HG02759 (cell line): ENCODE data around the gene ZNF536.

Experiments used
- ATAC-seq: cut with Tn5 transposase; IDR thresholded peaks from one replicate; pipeline ENCODE4 v1.9.1; 2021; ENCODE audit warnings: mild to moderate bottlenecking, moderate library complexity; ENCODE audit not compliant: unreplicated experiment

Gene ZNF536

DNA sequence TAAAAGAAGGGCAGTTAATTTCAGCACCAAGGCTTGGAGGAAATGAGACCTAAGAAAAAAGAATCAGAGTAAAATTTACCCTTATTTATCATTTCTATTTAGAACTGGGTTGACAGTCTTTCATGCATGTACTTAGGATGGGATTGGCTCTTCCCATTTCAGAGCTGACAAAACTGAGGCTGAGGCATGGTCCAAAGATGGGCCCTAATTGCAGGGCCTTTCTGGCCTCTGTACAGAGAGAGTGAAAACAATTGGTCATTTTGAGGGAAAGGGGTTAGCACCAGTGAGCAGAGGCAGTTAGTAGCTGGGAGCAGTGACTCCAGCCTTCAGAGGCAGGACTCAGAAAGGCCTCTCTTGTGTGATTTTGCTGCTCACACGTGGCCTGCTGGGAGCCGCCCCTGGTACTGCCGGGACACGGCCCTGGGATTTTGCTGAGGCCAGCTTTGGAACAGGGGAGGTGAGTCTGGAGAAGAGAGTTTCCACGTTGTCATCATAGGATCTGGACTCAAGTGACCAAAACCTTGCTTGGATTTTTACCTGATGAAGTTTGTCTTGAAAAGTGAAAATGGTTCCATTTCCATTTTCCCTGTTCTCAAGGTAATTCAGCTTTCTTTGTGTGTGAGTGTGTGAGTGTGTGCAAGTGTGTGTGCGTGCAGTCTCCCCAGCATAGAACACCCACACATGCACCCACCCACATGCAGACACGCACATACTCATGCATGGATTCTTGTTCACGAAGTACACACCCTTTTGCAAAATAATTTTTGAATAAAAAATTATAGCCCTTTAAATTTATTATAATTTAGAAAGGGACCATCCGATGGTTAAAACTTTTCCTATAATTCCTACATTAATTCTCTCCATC lies at the start of gene ZNF536:
Gene ZNF536 (plus strand): TSS at position 425 of the 865 bp plus-strand sequence. CDS start 71,179 bp downstream, outside the sequence.
- ATAC-seq: no peak

DNA sequence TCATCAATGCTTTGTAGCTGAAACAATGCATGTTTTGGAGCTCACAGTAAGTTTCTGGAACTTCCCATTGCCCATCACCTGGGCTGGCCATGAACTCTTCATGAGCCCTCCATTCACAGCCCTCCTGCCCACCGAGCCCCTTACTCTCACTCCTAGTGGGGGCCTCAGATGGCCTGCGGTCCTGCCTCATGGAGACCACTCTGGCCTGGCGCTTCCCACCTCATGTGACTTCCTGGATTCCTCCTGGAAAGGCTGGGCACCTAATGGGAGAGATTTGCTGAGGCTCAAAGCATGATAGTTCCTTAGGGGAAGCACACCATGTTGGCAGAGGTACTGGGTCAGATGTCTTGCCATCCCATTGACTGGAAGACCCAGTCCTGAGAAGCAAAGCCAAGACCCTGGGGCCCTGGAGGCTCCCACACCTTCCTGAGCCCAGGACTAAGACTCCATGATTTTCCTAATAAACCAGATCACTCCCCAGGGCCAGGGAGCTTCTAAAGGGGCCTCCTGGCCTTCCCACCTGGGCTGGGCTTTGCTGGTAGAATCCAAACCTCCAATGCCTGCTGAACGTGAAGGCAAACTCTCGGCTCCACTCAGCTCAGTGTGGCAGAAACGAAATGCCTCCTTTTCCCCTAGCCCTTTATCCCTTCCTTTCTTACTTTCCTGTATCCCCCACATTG lies 49.4 kb upstream of the ZNF536 start:
- no peak for ATAC-seq

- ATAC-seq: no peak
Observed at GRCh38 chr19:30323904-30324303, 48.3 kb upstream of the ZNF536 start.

DNA sequence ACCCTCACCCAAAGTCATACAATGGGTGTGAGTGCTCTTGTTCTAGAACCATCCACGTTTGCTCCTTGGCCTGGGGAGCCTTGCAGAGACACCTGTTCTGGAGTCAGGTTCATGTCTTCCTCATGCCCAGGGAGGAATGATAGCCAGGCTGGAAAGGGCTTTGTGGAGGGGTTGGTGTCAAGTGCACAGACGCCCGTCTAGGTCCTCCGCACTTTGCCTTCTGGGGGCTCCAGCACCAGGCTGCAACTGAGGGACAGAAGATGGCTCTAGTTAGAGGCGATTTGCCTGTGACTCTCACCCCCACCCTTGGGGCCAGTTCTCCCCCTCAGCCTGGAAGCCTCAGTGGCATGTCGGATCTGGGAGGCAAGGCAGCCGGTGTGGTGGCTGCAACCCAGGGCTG lies 47.2 kb upstream of the ZNF536 start:
- no peak for ATAC-seq

- ATAC-seq: no peak
Observed at GRCh38 chr19:30325676-30326392, 46.4 kb upstream of the ZNF536 start.

DNA sequence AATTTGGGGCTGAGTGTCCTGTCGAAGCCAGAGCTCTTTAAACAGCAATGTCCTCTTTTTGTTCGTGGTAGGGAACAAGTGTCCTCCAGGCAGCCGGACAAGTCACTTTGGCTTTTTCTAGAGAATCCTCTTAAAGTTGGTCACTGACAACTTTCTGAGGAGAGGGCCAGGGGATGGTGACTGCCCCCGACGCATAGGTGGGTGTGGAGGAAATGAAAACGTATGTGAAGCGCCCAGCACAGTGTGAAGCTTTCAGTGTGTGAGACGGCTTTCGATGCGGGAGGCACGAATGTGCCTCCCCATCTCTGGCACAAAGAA lies 45.8 kb upstream of the ZNF536 start:
- ATAC-seq: no peak

- no peak for ATAC-seq
Observed at GRCh38 chr19:30327331-30327730, 44.9 kb upstream of the ZNF536 start.

- ATAC-seq: no peak
Observed at GRCh38 chr19:30328096-30328495, 44.1 kb upstream of the ZNF536 start.

- ATAC-seq: no peak
Observed at GRCh38 chr19:30330266-30330665, 41.9 kb upstream of the ZNF536 start.

GRCh38 chr19:30332445-30333234 lies 39.5 kb upstream of the ZNF536 start:
- no peak for ATAC-seq

GRCh38 chr19:30333291-30334065 lies 38.7 kb upstream of the ZNF536 start:
- no peak for ATAC-seq

- ATAC-seq: no peak
Observed at GRCh38 chr19:30334841-30335240, 37.3 kb upstream of the ZNF536 start.

DNA sequence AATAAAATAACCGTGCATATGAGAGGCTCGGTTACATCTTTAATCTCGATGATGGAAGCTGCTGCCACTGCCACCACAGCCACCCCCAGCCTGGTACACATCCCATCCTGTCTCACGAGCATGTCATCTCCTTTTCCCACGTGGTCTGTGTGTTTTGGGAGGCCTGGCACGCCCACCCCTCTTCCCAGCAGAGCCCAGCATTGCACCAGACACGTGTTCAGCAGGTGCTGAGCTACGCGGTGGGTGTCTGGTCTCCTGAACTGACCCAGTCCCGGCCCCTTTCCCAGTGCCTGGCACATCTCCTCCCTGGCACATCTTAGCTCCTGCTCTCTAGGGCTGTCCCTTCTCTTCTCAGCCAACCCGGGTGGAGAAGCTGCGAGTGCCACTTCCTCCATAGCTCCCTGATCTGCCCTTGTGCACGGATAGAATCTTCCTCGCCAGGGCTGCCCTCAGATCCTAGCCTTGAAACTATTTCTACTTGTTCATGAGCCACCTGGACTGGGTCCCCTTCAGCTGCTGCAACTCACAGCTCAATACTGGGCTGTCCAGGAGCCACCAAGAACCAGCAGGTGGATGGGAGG lies 36.8 kb upstream of the ZNF536 start:
- no peak for ATAC-seq

DNA sequence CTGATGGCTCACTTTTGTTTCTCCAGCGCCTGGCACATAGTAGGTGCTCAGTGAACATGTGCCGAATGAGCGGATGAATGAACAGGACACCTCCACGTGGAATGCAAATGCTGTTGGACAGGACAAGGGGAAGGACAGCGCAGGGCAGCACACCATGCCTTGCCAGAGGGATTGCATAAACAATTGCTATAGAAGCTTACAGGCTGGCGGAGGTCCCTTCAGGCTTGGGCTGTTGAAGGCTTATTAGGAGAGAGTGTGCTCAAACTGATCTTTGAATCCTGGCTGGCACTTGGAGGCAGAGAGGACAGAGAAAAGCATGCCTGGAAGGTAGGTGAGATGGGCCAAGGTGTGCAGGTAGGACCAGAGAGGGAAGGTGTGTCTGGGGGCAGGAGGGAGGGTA lies 35.9 kb upstream of the ZNF536 start:
- ATAC-seq: no peak

GRCh38 chr19:30338041-30338456 lies 34.1 kb upstream of the ZNF536 start:
- ATAC-seq: no peak

DNA sequence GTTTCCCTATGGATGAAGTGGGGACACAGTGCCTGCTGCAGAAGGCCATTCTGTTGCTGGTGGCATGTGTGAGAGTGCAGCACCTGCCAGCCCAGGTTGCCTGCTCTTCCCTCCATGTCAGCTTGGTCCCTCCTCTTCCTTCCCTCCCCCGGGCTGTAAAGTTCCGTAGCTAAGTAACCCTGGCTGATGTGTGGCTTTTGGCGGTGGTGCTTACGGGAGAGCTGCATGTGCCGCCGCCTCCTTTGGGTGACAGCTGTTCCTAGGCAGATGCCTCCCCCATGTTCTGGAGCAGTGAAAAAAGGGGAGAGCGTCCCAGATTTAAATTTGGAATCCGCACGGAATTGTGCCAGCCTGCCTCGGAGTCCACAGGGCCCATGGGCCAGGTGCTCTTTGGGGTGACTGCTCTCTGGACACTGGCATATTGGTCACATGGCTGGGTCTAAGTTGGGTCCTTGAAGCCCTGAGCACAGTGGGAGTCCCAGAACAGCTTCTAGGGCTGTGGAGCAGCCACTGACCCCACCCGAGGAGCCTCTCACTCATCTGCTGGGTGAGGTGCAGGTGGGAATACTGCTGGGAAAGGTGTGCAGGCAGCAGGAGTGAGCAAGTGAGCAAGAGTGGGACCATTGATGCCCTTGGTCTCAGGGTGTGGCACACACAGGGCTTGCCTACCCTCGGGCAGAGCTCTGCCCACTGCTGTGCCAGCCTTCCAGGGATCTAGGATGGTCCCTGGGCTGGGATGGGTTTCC lies 33.1 kb upstream of the ZNF536 start:
- no peak for ATAC-seq

- ATAC-seq: no peak
Observed at GRCh38 chr19:30339624-30340525, 32.3 kb upstream of the ZNF536 start.
